K562 (cell line): ENCODE results near the gene DBF4B. TPM values are rescaled to one million over a fixed set of nuclear protein-coding genes. Genes with fewer than 3 reads are reported as not detected.

ENCODE experiments used
- ATF3 ChIP-seq, 2 experiments: fragments of 450-650 bp in 1 of 2; sonication (generic) in 1 of 2; formaldehyde crosslinking in 1 of 2; IDR thresholded peaks in 1 of 2; conservative IDR thresholded peaks in 1 of 2; 2 replicates each; pipeline versions ENCODE4 v1.6.1 to v1.8.1; 2016 to 2023; ENCODE audit warnings: mild to moderate bottlenecking in 2 of 2, moderate library complexity in 2 of 2, inconsistent platforms in 1 of 2, missing genetic modification reagents in 1 of 2
- CBX1 ChIP-seq: sonication (generic); IDR thresholded peaks from 2 replicates; pipeline ENCODE4 v1.6.1; 2016; ENCODE audit warnings: antibody characterized with exemption, low read depth, mild to moderate bottlenecking
- CCNT2 ChIP-seq: IDR thresholded peaks from 2 replicates; pipeline ENCODE4 v1.6.1; 2011; ENCODE audit warnings: borderline replicate concordance, low read depth, mild to moderate bottlenecking, moderate library complexity, mixed read lengths, low read length; ENCODE audit not compliant: insufficient read length; ENCODE audit errors: extremely low read depth
- FOSL1 ChIP-seq: fragments of 200-800 bp; sonication (Bioruptor generic); conservative IDR thresholded peaks from 2 replicates; pipeline ENCODE4 v1.6.1; 2016; ENCODE audit warnings: missing genetic modification characterization, missing compliant biosample characterization
- FOXK2 ChIP-seq, 2 experiments: fragments of 450-650 bp; IDR thresholded peaks in 1 of 2; conservative IDR thresholded peaks in 1 of 2; 2 replicates each; pipeline ENCODE4 v1.6.1; 2016; ENCODE audit warnings: low read depth in 2 of 2, mild to moderate bottlenecking in 1 of 2
- GABPB1 ChIP-seq: sonication (generic); formaldehyde crosslinking; IDR thresholded peaks from 2 replicates; pipeline ENCODE4 v1.8.0; 2022; ENCODE audit warnings: mild to moderate bottlenecking, missing genetic modification reagents
- GATA2 ChIP-seq: sonication (generic); formaldehyde crosslinking; IDR thresholded peaks from 2 replicates; pipeline ENCODE4 v1.4.0; 2020; ENCODE audit warnings: mild to moderate bottlenecking, missing genetic modification reagents
- HLTF ChIP-seq: fragments of 450-650 bp; IDR thresholded peaks from 2 replicates; pipeline ENCODE4 v1.6.1; 2016
- HMGN3 ChIP-seq: IDR thresholded peaks from 2 replicates; pipeline ENCODE4 v1.6.1; 2011; ENCODE audit warnings: borderline replicate concordance, low read depth, mild to moderate bottlenecking, mixed read lengths, low read length; ENCODE audit not compliant: insufficient read length; ENCODE audit errors: extremely low read depth
- ILF3 ChIP-seq: fragments of 450-650 bp; IDR thresholded peaks from 2 replicates; pipeline ENCODE4 v1.6.1; 2018; ENCODE audit warnings: antibody characterized with exemption, mild to moderate bottlenecking, moderate library complexity, borderline replicate concordance
- KDM4B ChIP-seq, 2 experiments: fragments of 450-650 bp in 1 of 2; sonication (generic) in 1 of 2; IDR thresholded peaks; 2 replicates each; pipeline ENCODE4 v1.6.1; 2016 to 2017; ENCODE audit warnings: borderline replicate concordance in 2 of 2, antibody characterized with exemption in 1 of 2, low read depth in 1 of 2, mild to moderate bottlenecking in 1 of 2
- LCOR ChIP-seq: sonication (generic); formaldehyde crosslinking; IDR thresholded peaks from 2 replicates; pipeline ENCODE4 v1.8.0; 2022; ENCODE audit warnings: mild to moderate bottlenecking, missing genetic modification reagents
- MTA3 ChIP-seq: fragments of 450-650 bp; formaldehyde crosslinking; IDR thresholded peaks from 2 replicates; pipeline ENCODE4 v1.6.1; 2017; ENCODE audit warnings: mild to moderate bottlenecking, borderline replicate concordance
- NBN ChIP-seq: fragments of 450-650 bp; IDR thresholded peaks from 2 replicates; pipeline ENCODE4 v1.6.1; 2016; ENCODE audit warnings: low read depth, mild to moderate bottlenecking
- NEUROD1 ChIP-seq: fragments of 150-350 bp; IDR thresholded peaks from 2 replicates; pipeline ENCODE4 v1.6.1; 2014; ENCODE audit warnings: borderline replicate concordance, low read length, low read depth; ENCODE audit not compliant: partially characterized antibody
- POLR2G ChIP-seq: fragments of 200-400 bp; formaldehyde crosslinking; IDR thresholded peaks from 2 replicates; pipeline ENCODE4 v1.6.1; 2017; ENCODE audit warnings: low read depth, mild to moderate bottlenecking, antibody characterized with exemption, low read length, moderate library complexity
- RAD21 ChIP-seq, 2 experiments: fragments of 250-450 bp in 1 of 2; fragments of 450-650 bp in 1 of 2; sonication (Bioruptor Pico) in 1 of 2; formaldehyde crosslinking in 1 of 2; IDR thresholded peaks in 1 of 2; conservative IDR thresholded peaks in 1 of 2; 2 replicates each; pipeline versions ENCODE4 v1.4.0 to v1.8.0; 2020 to 2022; ENCODE audit warnings: mild to moderate bottlenecking in 2 of 2, moderate library complexity in 1 of 2
- ZNF280B ChIP-seq: fragments of 250-450 bp; sonication (Bioruptor Pico); IDR thresholded peaks from 2 replicates; pipeline ENCODE4 v1.5.1; 2021; ENCODE audit warnings: mild to moderate bottlenecking
- ZNF696 ChIP-seq: fragments of 250-450 bp; sonication (Bioruptor Pico); conservative IDR thresholded peaks from 2 replicates; pipeline ENCODE4 v1.4.0; 2020; ENCODE audit warnings: mild to moderate bottlenecking, moderate library complexity
- polyA plus RNA-seq, 8 experiments: library from polyadenylated mRNA; depleted of rRNA in 4 of 8; stranded (reverse) in 5 of 8; unstranded in 3 of 8; fragments of >200 nt; fragmentation: Nextera tagmentation in 2 of 8; fragmentation: Illumina TruSeq in 1 of 8; extraction: Ambion mirVana in 2 of 8; extraction: Trizol in 1 of 8; gene quantifications; 2 replicates each; pipeline versions ENCODE4 v1.2.1 to v1.2.3, GENCODE V29; 2011 to 2014; ENCODE audit warnings: inconsistent platforms in 1 of 8, missing spikeins in 1 of 8
- total RNA-seq, 7 experiments: library from RNA; depleted of rRNA in 6 of 7; stranded (reverse); fragments of >200 nt in 6 of 7; fragmentation: Illumina TruSeq in 2 of 7; extraction: Trizol in 2 of 7; gene quantifications; 2 replicates each; pipeline versions ENCODE4 v1.2.1 to v1.2.3, GENCODE V29; 2011 to 2021; ENCODE audit warnings: low replicate concordance in 1 of 7
- TF ChIP-seq, protein P1 (sequence below): fragments of 450-650 bp; IDR thresholded peaks from 2 replicates; pipeline ENCODE4 v1.6.1; 2016
- TF ChIP-seq, protein P2 (sequence below): sonication (generic); formaldehyde crosslinking; IDR thresholded peaks from 2 replicates; pipeline ENCODE4 v1.8.0; 2022; ENCODE audit warnings: missing genetic modification reagents, mild to moderate bottlenecking, moderate library complexity, borderline replicate concordance

DBF4B gene
- total and polyA plus RNA-seq, 9 of the 15 experiments (the other 6 are each of a cell fraction or from before 2014, with no cell fraction given) = 2.5 to 26.9 (median 14.6) TPM

DNA sequence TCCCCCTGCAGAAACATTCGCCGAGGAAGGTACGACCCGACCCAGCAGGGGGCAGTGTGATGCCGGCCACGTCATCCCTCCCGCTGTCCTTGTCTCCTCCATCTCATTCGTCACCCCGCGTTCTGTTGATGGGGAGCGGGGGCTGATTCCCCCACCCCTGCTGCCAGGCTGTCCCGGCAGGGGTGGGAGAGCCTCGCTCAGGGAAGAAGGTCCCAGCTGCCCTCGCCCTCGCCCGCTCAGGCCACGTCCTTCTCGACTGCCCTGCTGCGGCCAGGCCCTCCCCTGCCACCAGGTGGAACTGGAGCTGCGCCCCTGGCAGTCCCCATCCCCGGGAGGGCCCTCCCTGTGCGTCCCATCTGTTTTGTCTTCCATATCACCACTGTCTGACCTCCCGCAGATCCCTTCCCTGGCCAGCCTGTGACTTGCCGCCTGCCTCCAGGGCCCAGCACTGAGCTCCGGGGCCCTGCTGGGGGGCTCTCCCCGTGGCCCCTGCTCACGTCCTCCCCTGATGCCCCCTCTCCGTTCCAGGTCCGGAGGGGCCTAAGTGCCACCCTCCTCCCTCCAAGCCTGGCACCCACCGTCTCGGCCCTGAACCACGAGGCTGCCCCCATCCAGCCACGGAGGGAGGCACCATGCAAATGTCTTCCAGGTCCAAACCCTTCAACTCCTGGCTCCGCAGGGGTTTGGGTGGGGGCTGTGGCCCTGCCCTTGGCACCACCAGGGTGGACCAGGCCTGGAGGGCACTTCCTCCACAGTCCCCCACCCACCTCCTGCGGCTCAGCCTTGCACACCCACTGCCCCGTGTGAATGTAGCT, 71.0 kb downstream of the DBF4B start (continued):
- TF ChIP-seq ZNF280B = no peak
- peak; percentile 91 for TF ChIP-seq ATF3 (IDR thresholded peaks at IDR 0.05)
- TF ChIP-seq ATF3 (CRISPR knock-in tag; conservative IDR thresholded peaks at IDR 0.05) = no peak; the same call in 1 of the 2 replicates
- peak; percentile 7 for TF ChIP-seq HMGN3
- no peak for TF ChIP-seq ZNF696 (CRISPR knock-in tag)
- TF ChIP-seq CBX1 = 0 out of 2 replicates have a peak, but pooled peaks have one; percentile 58
- TF ChIP-seq, protein P1, sequence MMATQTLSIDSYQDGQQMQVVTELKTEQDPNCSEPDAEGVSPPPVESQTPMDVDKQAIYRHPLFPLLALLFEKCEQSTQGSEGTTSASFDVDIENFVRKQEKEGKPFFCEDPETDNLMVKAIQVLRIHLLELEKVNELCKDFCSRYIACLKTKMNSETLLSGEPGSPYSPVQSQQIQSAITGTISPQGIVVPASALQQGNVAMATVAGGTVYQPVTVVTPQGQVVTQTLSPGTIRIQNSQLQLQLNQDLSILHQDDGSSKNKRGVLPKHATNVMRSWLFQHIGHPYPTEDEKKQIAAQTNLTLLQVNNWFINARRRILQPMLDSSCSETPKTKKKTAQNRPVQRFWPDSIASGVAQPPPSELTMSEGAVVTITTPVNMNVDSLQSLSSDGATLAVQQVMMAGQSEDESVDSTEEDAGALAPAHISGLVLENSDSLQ = peak; percentile 60; the same call in 1 of the 2 replicates
- TF ChIP-seq GATA2 (CRISPR knock-in tag) = peak; percentile 96
- TF ChIP-seq MTA3 = peak; percentile 89; the same call in 1 of the 2 replicates
- TF ChIP-seq KDM4B (IDR thresholded peaks at IDR 0.05; ENCODE audit: borderline replicate concordance in 2 of 2, low read depth in 1 of 2) = peak in 1 of 2 experiments; percentile 87; a peak in 1 of 4 replicates
- TF ChIP-seq RAD21 (CRISPR knock-in tag; conservative IDR thresholded peaks at IDR 0.05 in 1 of 2, IDR thresholded peaks at IDR 0.05 in 1 of 2) = peak; percentile 68 to 83
- no peak; the same call in 1 of the 2 replicates for TF ChIP-seq GABPB1 (CRISPR knock-in tag)
- TF ChIP-seq NBN = peak; percentile 73; the same call in 1 of the 2 replicates
- TF ChIP-seq NEUROD1 = peak; percentile 19
- TF ChIP-seq LCOR (CRISPR knock-in tag) = peak; percentile 60; the same call in 1 of the 2 replicates
- no peak for TF ChIP-seq ILF3
- TF ChIP-seq CCNT2 = no peak
- TF ChIP-seq, protein P2, sequence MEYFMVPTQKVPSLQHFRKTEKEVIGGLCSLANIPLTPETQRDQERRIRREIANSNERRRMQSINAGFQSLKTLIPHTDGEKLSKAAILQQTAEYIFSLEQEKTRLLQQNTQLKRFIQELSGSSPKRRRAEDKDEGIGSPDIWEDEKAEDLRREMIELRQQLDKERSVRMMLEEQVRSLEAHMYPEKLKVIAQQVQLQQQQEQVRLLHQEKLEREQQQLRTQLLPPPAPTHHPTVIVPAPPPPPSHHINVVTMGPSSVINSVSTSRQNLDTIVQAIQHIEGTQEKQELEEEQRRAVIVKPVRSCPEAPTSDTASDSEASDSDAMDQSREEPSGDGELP (CRISPR knock-in tag) = peak; percentile 86
- TF ChIP-seq FOSL1 (tag) = peak; percentile 92
- TF ChIP-seq POLR2G = peak; percentile 70
- peak in 1 of 2 experiments; percentile 50; a peak in 1 of 4 replicates for TF ChIP-seq FOXK2 (conservative IDR thresholded peaks at IDR 0.05 in 1 of 2, IDR thresholded peaks at IDR 0.05 in 1 of 2; ENCODE audit: low read depth in 2 of 2)
- TF ChIP-seq HLTF = 0 out of 2 replicates have a peak, but pooled peaks have one; percentile 59
